ENCODE measurements around the gene CYP4B1. TPM values are rescaled to one million over a fixed set of nuclear protein-coding genes. Genes with fewer than 3 reads are reported as not detected.

CYP4B1 gene
- total RNA-seq, 1 experiment from 2014 or later: 0.30 TPM

DNA sequence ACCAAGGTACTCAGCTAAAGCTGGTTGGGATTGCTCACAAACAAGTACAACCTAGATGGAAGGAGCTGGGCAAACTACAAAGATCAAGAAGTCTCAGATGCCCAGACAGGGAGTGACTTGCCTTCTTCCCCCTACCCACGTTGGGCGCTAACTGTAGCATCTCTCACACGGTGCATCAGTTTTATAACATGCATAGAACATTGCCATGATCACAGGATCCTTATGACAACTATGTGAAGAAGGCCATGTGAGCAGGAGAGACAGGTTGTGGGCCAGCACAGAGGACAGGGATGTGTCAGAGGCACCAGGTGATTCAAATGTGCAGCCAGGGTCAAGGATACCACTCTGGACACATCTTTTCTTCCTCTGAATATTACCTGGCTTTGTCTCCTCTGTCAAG lies 28.3 kb upstream of the CYP4B1 start:
- Histone ChIP-seq H3K36me3 (ENCODE audit: control insufficient read depth in 1 of 2, insufficient read depth in 2 of 2, low read length in 2 of 2) (no peaks in the 10 kb centered on the region), H3K9me3 (ENCODE audit: control insufficient read depth in 1 of 2, insufficient read depth in 1 of 2, low read depth in 1 of 2, low read length in 2 of 2) (peaks cover 9 to 11% of the 10 kb centered on the region in 2 experiments; a peak in 2 of 4 replicates), H3K4me2 (ENCODE audit: low read length) (no peak overlapping the region), H3K79me2 (ENCODE audit: insufficient read depth, low read length) (no peaks in the 10 kb centered on the region), H3K4me3 (replicated peaks in 1 of 2; ENCODE audit: low read depth in 1 of 2, low read length in 2 of 2) (no peak overlapping the region), H3K9me2 (ENCODE audit: insufficient read depth) (0 out of 2 replicates have a peak, but pooled peaks cover 3% of the 10 kb centered on the region), H4K20me1 (ENCODE audit: insufficient read depth) (no peaks in the 10 kb centered on the region), H3K27me3 (ENCODE audit: insufficient read depth, low read length) (peaks cover 7% of the 10 kb centered on the region; the same call in 1 of the 2 replicates), H2AFZ (ENCODE audit: low read depth, low read length, poor library complexity, severe bottlenecking) (no peak overlapping the region), H3K4me1 (ENCODE audit: control insufficient read depth in 1 of 2, insufficient read depth in 2 of 2, low read length in 2 of 2) (no peaks in the 10 kb centered on the region), H3K9ac (ENCODE audit: low read length) (no peak overlapping the region), H3K27ac (ENCODE audit: low read depth, low read length) (no peak overlapping the region)
- TF ChIP-seq, protein P1, sequence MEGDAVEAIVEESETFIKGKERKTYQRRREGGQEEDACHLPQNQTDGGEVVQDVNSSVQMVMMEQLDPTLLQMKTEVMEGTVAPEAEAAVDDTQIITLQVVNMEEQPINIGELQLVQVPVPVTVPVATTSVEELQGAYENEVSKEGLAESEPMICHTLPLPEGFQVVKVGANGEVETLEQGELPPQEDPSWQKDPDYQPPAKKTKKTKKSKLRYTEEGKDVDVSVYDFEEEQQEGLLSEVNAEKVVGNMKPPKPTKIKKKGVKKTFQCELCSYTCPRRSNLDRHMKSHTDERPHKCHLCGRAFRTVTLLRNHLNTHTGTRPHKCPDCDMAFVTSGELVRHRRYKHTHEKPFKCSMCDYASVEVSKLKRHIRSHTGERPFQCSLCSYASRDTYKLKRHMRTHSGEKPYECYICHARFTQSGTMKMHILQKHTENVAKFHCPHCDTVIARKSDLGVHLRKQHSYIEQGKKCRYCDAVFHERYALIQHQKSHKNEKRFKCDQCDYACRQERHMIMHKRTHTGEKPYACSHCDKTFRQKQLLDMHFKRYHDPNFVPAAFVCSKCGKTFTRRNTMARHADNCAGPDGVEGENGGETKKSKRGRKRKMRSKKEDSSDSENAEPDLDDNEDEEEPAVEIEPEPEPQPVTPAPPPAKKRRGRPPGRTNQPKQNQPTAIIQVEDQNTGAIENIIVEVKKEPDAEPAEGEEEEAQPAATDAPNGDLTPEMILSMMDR (IDR thresholded peaks at IDR 0.05 in 2 of 3, conservative IDR thresholded peaks at IDR 0.05 in 1 of 3; ENCODE audit: borderline replicate concordance in 1 of 3, insufficient read depth in 1 of 3, low read depth in 2 of 3, low read length in 2 of 3): no peak
- TF ChIP-seq MAX (IDR thresholded peaks at IDR 0.05) (no peak), RAD21 (IDR thresholded peaks at IDR 0.05; ENCODE audit: low read depth) (no peak), SP1 (IDR thresholded peaks at IDR 0.05; ENCODE audit: low read depth) (no peak), ZFX (IDR thresholded peaks at IDR 0.05) (no peak), JUND (IDR thresholded peaks at IDR 0.05) (no peak), SIN3A (IDR thresholded peaks at IDR 0.05; ENCODE audit: low read depth) (no peak), ZBTB33 (IDR thresholded peaks at IDR 0.05; ENCODE audit: extremely low read depth, insufficient replicate concordance, low read length) (no peak), ZNF274 (IDR thresholded peaks at IDR 0.05; ENCODE audit: low read depth, low read length) (no peak)
- TF ChIP-seq, protein P2, sequence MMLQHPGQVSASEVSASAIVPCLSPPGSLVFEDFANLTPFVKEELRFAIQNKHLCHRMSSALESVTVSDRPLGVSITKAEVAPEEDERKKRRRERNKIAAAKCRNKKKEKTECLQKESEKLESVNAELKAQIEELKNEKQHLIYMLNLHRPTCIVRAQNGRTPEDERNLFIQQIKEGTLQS (IDR thresholded peaks at IDR 0.05): no peak
- POLR2A ChIA-PET: no interaction called here
- CTCF ChIA-PET: no interaction called here
- DNase-seq (ENCODE audit: low read depth, low spot score): no peak
- BruUV-seq (replicated peaks): no TSS peak
- no peak for ATAC-seq
- RAD21 ChIA-PET (ENCODE audit: low non-redundant PET in 1 of 2, low total read pairs in 2 of 2, uncharacterized antibody in 2 of 2, unreplicated experiment in 2 of 2): no interaction called here
- intact Hi-C loops (cut with micrococcal nuclease): no loop called here
